A549 (cell line): Measurements from ENCODE around the gene DPYD. TPM values are rescaled to one million over a fixed set of nuclear protein-coding genes. Genes with fewer than 3 reads are reported as not detected.

Experiments used
- ATAC-seq, 2 experiments: fragments of 200-7000 bp in 1 of 2; fragments of >200 bp in 1 of 2; cut with Nextera tagmentation in 1 of 2; cut with Tn5 transposase in 1 of 2; 3 replicates each; pipeline versions ENCODE4 v1.8.0 to v1.9.1; 2018 to 2020; ENCODE audit warnings: mild to moderate bottlenecking in 1 of 2, moderate library complexity in 1 of 2
- CTCF ChIA-PET: fragments of 300-600 bp; sonication (Branson Sonifier 250); formaldehyde crosslinking; extraction: SDS; loops from one replicate; lab custom pipeline; 2021; ENCODE audit warnings: antibody characterized with exemption, inconsistent platforms; lab: Yijun Ruan, JAX
- POLR2A ChIA-PET: fragments of 350-600 bp; formaldehyde crosslinking; extraction: SDS; loops from one replicate; lab custom pipeline; 2021; ENCODE audit warnings: antibody characterized with exemption, inconsistent platforms; lab: Yijun Ruan, JAX
- DNase-seq, 2 experiments: peaks; one replicate each; pipeline versions ENCODE4 v3.0.0 to v3.0.0-alpha.2; 2011 to 2016; ENCODE audit warnings: low read depth in 1 of 2, low spot score in 1 of 2
- FAIRE-seq: peaks from 2 replicates; lab custom pipeline; 2011; peaks lifted over from hg19 to GRCh38; lab: Jason Lieb, UNC
- H3K27ac ChIP-seq, 2 experiments: fragments of >200 bp; sonication (Bioruptor Twin); formaldehyde crosslinking; 3 replicates each; pipeline ENCODE4 v1.5.1; 2016 to 2017
- H3K4me1 ChIP-seq: fragments of >200 bp; sonication (Bioruptor Twin); formaldehyde crosslinking; 3 replicates; pipeline ENCODE4 v1.6.1; 2016
- H3K4me2 ChIP-seq: fragments of >200 bp; sonication (Bioruptor Twin); formaldehyde crosslinking; 3 replicates; pipeline ENCODE4 v1.6.1; 2016
- H3K4me3 ChIP-seq: fragments of >200 bp; sonication (Bioruptor Twin); formaldehyde crosslinking; 3 replicates; pipeline ENCODE4 v1.5.1; 2016
- H3K9me3 ChIP-seq: fragments of >200 bp; sonication (Bioruptor Twin); formaldehyde crosslinking; 3 replicates; pipeline ENCODE4 v1.6.1; 2016
- CBX2 ChIP-seq: fragments of 200-600 bp; sonication (generic); IDR thresholded peaks from 2 replicates; pipeline ENCODE4 v1.6.1; 2016; ENCODE audit warnings: low read depth, mild to moderate bottlenecking, borderline replicate concordance
- CBX8 ChIP-seq: fragments of 200-600 bp; sonication (generic); IDR thresholded peaks from 2 replicates; pipeline ENCODE4 v1.6.1; 2016
- CHD2 ChIP-seq: fragments of 150-350 bp; IDR thresholded peaks from 2 replicates; pipeline ENCODE4 v1.6.1; 2014; ENCODE audit warnings: low read length; ENCODE audit not compliant: partially characterized antibody
- EHF ChIP-seq: fragments of 250-450 bp; sonication (Bioruptor Pico); IDR thresholded peaks from 2 replicates; pipeline ENCODE4 v1.5.0; 2020; ENCODE audit warnings: mild to moderate bottlenecking
- EHMT2 ChIP-seq: fragments of 200-600 bp; sonication (generic); IDR thresholded peaks from 2 replicates; pipeline ENCODE4 v1.6.1; 2016; ENCODE audit warnings: antibody characterized with exemption, low read depth, mild to moderate bottlenecking, moderate library complexity
- ESRRA ChIP-seq: fragments of 150-350 bp; IDR thresholded peaks from 2 replicates; pipeline ENCODE4 v1.6.1; 2014; ENCODE audit warnings: mild to moderate bottlenecking, low read length, borderline replicate concordance
- FOSL2 ChIP-seq, 2 experiments: fragments of 450-650 bp in 1 of 2; fragments of >200 bp in 1 of 2; sonication (Bioruptor Twin) in 1 of 2; formaldehyde crosslinking; IDR thresholded peaks; 2 replicates each; pipeline versions ENCODE4 v1.5.0 to v1.6.1; 2016 to 2020; ENCODE audit warnings: mild to moderate bottlenecking in 1 of 2, moderate library complexity in 1 of 2
- GATA3 ChIP-seq: IDR thresholded peaks from 2 replicates; pipeline ENCODE4 v1.6.1; 2012; ENCODE audit warnings: borderline replicate concordance
- HOXB13 ChIP-seq: fragments of 250-450 bp; sonication (Bioruptor Pico); IDR thresholded peaks from 2 replicates; pipeline ENCODE4 v1.5.0; 2020; ENCODE audit warnings: low read depth, mild to moderate bottlenecking, moderate library complexity
- KDM1A ChIP-seq: fragments of 200-600 bp; sonication (generic); IDR thresholded peaks from 2 replicates; pipeline ENCODE4 v1.6.1; 2016; ENCODE audit warnings: low read depth, mild to moderate bottlenecking
- MAZ ChIP-seq: fragments of 150-350 bp; IDR thresholded peaks from 2 replicates; pipeline ENCODE4 v1.6.1; 2014; ENCODE audit warnings: antibody characterized with exemption, low read depth, low read length, borderline replicate concordance
- NPAS2 ChIP-seq: fragments of 250-450 bp; sonication (Bioruptor Pico); IDR thresholded peaks from 2 replicates; pipeline ENCODE4 v1.8.0; 2022; ENCODE audit warnings: mild to moderate bottlenecking, moderate library complexity, borderline replicate concordance
- POLR2AphosphoS2 ChIP-seq: conservative IDR thresholded peaks from 2 replicates; pipeline ENCODE4 v1.6.1; 2012; ENCODE audit warnings: low read length, improper control_type of control experiment, inconsistent platforms
- RAD21 ChIP-seq, 2 experiments: fragments of >200 bp in 1 of 2; sonication (Bioruptor Twin) in 1 of 2; formaldehyde crosslinking in 1 of 2; IDR thresholded peaks in 1 of 2; conservative IDR thresholded peaks in 1 of 2; 2 replicates in 1 of 2; 3 replicates in 1 of 2; pipeline ENCODE4 v1.6.1; 2012 to 2018; ENCODE audit warnings: inconsistent platforms in 1 of 2
- RNF2 ChIP-seq: fragments of 200-600 bp; sonication (generic); IDR thresholded peaks from 2 replicates; pipeline ENCODE4 v1.6.1; 2016; ENCODE audit warnings: low read depth, mild to moderate bottlenecking, antibody characterized with exemption, moderate library complexity, borderline replicate concordance
- SREBF2 ChIP-seq: fragments of 450-650 bp; IDR thresholded peaks from 2 replicates; pipeline ENCODE4 v1.6.1; 2014; ENCODE audit warnings: mild to moderate bottlenecking, moderate library complexity
- TFCP2L1 ChIP-seq: fragments of 250-450 bp; sonication (Bioruptor Pico); IDR thresholded peaks from 2 replicates; pipeline ENCODE4 v1.5.0; 2021; ENCODE audit warnings: mild to moderate bottlenecking
- ZSCAN20 ChIP-seq: fragments of 250-450 bp; sonication (Bioruptor Pico); IDR thresholded peaks from 2 replicates; pipeline ENCODE4 v1.8.0; 2022; ENCODE audit warnings: mild to moderate bottlenecking, moderate library complexity
- WGBS: methylation state at CpG from one replicate; pipeline ENCODE4 v1.1.6; 2017; ENCODE audit errors: missing lambda C conversion rate; 5-methylcytosine and 5-hydroxymethylcytosine counted together
- polyA plus RNA-seq, 4 experiments: library from polyadenylated mRNA; depleted of rRNA in 3 of 4; stranded (reverse); fragments of >200 nt; fragmentation: RNase III in 1 of 4; extraction: RNeasy Plus Mini Kit Qiagen cat#74134 plus additional on column Dnase treatment in 1 of 4; gene quantifications; 2 replicates in 3 of 4; 3 replicates in 1 of 4; pipeline ENCODE4 v1.2.3, GENCODE V29; 2011 to 2017
- TF ChIP-seq, protein P1 (sequence below): IDR thresholded peaks from 2 replicates; pipeline ENCODE4 v1.6.1; 2012
- TF ChIP-seq, protein P2 (sequence below): fragments of 250-450 bp; sonication (Bioruptor Pico); IDR thresholded peaks from 2 replicates; pipeline ENCODE4 v1.5.0; 2021; ENCODE audit warnings: mild to moderate bottlenecking, moderate library complexity, borderline replicate concordance
- TF ChIP-seq, protein P3 (sequence below): IDR thresholded peaks from 2 replicates; pipeline ENCODE4 v1.6.1; 2012; ENCODE audit warnings: low read depth, borderline replicate concordance
- TF ChIP-seq, protein P4 (sequence below): fragments of 200-600 bp; sonication (generic); IDR thresholded peaks from 2 replicates; pipeline ENCODE4 v1.6.1; 2016; ENCODE audit warnings: antibody characterized with exemption, mild to moderate bottlenecking, moderate library complexity
- TF ChIP-seq, protein P5 (sequence below): fragments of 250-450 bp; sonication (Bioruptor Pico); IDR thresholded peaks from 2 replicates; pipeline ENCODE4 v1.5.0; 2020; ENCODE audit warnings: low read depth, mild to moderate bottlenecking, moderate library complexity
- TF ChIP-seq, protein P6 (sequence below): fragments of >200 bp; sonication (Bioruptor Twin); formaldehyde crosslinking; IDR thresholded peaks from 2 replicates; pipeline ENCODE4 v1.6.1; 2016

The DPYD gene
- polyA plus RNA-seq, 2 of the 4 experiments (the other 2 are of a cell fraction): 5.9 to 7.5 TPM

DNA sequence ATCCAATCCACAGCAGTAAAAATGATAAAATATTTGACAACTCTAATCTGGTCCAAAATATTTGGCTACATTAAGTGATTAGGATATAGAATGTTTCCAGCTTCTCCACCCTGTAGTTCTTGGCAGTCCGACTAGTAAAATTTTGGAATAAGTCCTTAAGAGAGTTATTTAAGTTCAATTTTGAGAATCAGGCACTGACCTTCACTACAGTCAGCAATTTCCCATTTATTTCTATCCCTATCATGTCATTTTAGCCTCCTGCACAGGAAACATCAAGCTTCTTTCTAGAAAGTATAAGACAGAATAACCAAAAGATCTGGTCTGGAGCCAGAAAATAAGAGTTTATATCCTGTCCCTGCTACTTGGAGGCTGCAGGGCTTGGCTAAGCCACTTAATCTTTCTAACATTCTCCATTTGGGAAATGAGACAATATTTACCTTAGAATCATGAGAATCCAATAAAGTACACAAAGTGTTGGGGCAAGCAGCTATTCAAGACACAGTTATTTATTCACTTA is 162.2 kb downstream of the DPYD start (continued):
- TF ChIP-seq RNF2 (no peak), GATA3 (no peak)
- TF ChIP-seq, protein P1, sequence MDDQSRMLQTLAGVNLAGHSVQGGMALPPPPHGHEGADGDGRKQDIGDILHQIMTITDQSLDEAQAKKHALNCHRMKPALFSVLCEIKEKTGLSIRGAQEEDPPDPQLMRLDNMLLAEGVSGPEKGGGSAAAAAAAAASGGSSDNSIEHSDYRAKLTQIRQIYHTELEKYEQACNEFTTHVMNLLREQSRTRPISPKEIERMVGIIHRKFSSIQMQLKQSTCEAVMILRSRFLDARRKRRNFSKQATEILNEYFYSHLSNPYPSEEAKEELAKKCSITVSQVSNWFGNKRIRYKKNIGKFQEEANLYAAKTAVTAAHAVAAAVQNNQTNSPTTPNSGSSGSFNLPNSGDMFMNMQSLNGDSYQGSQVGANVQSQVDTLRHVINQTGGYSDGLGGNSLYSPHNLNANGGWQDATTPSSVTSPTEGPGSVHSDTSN: no peak

DNA sequence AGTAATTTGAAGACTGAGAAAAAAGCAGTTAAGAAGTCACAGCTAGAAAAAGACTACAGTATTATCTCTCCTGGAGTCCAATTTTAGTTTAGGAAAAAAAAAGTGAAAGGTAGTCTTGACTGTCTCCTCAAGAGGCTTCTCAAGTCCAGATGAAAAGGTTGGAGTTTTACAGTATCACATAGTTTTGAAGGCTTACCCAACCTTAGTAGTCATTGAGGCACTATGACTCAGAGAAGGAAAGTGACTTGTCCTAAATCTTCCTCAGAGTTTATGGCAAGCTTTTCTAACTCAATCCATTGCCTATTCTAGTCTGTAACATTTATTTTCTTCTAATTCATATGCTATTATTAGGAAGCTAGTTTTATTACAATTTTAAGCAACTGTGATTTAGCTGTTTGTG is 174.9 kb downstream of the DPYD start:
- ChIA-PET POLR2A (no interaction called here), CTCF (no interaction called here)
- H3K4me1 ChIP-seq: no peaks in the 10 kb centered on the region
- no peak overlapping the region for H3K27ac ChIP-seq
- H3K4me2 ChIP-seq: no peak overlapping the region
- FAIRE-seq (no peak), ATAC-seq (no peak), DNase-seq (no peak)
- H3K9me3 ChIP-seq: no peaks in the 10 kb centered on the region
- H3K4me3 ChIP-seq: no peak overlapping the region
- no peak for TF ChIP-seq MAZ
- no peak for TF ChIP-seq SREBF2
- no peak for TF ChIP-seq ZSCAN20 (CRISPR knock-in tag)
- TF ChIP-seq, all 56 proteins: peak for 0

DNA sequence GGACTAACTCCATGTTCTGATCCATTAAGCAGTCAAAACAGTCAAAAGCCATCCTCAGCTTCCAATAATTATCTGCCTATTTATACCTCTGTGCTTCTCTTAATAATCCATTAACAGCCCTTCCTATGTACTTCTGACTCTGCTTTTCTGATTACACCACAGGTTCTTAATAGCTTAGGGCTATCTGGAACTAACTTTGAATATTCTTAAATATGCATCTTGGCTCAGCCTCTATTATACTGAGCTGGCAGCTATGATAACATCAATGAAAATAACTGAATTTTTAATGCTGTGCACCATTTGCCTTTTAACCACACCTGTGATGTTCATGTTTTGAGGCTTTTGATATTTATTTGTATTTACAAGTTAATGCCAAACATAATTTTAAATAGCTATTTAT is 175.9 kb downstream of the DPYD start:
- ATAC-seq: no peak
- Histone ChIP-seq H3K4me3 (no peak overlapping the region), H3K27ac (no peak overlapping the region), H3K4me2 (no peak overlapping the region), H3K9me3 (no peaks in the 10 kb centered on the region), H3K4me1 (no peaks in the 10 kb centered on the region)
- DNase-seq: no peak
- no peak for FAIRE-seq
- ChIA-PET CTCF (interaction anchor here (0.7 kb wide), 1 partner anchor 10 kb away, joined by 3 read pairs; no protein-coding TSS in a partner anchor), POLR2A (no interaction called here)
- TF ChIP-seq SREBF2 (no peak), RAD21 (conservative IDR thresholded peaks at IDR 0.05 in 1 of 2, IDR thresholded peaks at IDR 0.05 in 1 of 2) (no peak), EHMT2 (no peak), TFCP2L1 (no peak), FOSL2 (IDR thresholded peaks at IDR 0.05) (no peak), FOSL2 (CRISPR knock-in tag; IDR thresholded peaks at IDR 0.05) (no peak), CHD2 (no peak), CBX2 (no peak)
- TF ChIP-seq, protein P2, sequence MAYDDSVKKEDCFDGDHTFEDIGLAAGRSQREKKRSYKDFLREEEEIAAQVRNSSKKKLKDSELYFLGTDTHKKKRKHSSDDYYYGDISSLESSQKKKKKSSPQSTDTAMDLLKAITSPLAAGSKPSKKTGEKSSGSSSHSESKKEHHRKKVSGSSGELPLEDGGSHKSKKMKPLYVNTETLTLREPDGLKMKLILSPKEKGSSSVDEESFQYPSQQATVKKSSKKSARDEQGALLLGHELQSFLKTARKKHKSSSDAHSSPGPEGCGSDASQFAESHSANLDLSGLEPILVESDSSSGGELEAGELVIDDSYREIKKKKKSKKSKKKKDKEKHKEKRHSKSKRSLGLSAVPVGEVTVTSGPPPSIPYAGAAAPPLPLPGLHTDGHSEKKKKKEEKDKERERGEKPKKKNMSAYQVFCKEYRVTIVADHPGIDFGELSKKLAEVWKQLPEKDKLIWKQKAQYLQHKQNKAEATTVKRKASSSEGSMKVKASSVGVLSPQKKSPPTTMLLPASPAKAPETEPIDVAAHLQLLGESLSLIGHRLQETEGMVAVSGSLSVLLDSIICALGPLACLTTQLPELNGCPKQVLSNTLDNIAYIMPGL (CRISPR knock-in tag): no peak
- TF ChIP-seq, protein P3, sequence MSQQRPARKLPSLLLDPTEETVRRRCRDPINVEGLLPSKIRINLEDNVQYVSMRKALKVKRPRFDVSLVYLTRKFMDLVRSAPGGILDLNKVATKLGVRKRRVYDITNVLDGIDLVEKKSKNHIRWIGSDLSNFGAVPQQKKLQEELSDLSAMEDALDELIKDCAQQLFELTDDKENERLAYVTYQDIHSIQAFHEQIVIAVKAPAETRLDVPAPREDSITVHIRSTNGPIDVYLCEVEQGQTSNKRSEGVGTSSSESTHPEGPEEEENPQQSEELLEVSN: no peak

DNA sequence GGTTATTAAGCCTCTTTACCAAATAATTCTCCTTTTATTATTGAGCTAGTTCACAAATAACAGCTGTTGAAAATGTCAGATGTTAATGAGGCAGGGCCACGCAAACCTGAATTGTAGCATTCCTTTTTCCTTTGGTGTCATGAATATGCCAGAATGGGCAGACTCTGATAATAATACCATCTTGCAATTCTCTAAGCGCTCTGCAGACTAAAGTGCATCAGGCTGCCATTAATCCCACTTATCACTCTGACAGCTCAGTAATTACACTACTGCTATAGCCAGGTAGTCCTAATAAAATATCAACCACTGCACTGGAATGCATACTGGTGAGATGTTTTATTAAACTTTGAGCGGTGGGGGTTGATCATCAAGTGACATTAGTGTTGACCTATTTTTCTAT is 177.7 kb downstream of the DPYD start:
- DNase-seq (no peak), ATAC-seq (no peak), FAIRE-seq (no peak)
- Histone ChIP-seq H3K4me2 (no peak overlapping the region), H3K9me3 (no peaks in the 10 kb centered on the region), H3K4me3 (no peak overlapping the region), H3K4me1 (no peaks in the 10 kb centered on the region), H3K27ac (no peak overlapping the region)
- CTCF ChIA-PET: interaction anchor here (0.7 kb wide), 1 partner anchor 1611 kb away, joined by 3 read pairs; no protein-coding TSS in a partner anchor
- 96% methylated on average over 3 of the region's 3 CpGs for WGBS
- POLR2A ChIA-PET: no interaction called here
- no peak for TF ChIP-seq EHF (CRISPR knock-in tag)
- TF ChIP-seq NPAS2 (CRISPR knock-in tag): no peak
- no peak for TF ChIP-seq ESRRA
- TF ChIP-seq, protein P4, sequence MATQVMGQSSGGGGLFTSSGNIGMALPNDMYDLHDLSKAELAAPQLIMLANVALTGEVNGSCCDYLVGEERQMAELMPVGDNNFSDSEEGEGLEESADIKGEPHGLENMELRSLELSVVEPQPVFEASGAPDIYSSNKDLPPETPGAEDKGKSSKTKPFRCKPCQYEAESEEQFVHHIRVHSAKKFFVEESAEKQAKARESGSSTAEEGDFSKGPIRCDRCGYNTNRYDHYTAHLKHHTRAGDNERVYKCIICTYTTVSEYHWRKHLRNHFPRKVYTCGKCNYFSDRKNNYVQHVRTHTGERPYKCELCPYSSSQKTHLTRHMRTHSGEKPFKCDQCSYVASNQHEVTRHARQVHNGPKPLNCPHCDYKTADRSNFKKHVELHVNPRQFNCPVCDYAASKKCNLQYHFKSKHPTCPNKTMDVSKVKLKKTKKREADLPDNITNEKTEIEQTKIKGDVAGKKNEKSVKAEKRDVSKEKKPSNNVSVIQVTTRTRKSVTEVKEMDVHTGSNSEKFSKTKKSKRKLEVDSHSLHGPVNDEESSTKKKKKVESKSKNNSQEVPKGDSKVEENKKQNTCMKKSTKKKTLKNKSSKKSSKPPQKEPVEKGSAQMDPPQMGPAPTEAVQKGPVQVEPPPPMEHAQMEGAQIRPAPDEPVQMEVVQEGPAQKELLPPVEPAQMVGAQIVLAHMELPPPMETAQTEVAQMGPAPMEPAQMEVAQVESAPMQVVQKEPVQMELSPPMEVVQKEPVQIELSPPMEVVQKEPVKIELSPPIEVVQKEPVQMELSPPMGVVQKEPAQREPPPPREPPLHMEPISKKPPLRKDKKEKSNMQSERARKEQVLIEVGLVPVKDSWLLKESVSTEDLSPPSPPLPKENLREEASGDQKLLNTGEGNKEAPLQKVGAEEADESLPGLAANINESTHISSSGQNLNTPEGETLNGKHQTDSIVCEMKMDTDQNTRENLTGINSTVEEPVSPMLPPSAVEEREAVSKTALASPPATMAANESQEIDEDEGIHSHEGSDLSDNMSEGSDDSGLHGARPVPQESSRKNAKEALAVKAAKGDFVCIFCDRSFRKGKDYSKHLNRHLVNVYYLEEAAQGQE: no peak
- no peak for TF ChIP-seq CBX8
- no peak for TF ChIP-seq KDM1A
- TF ChIP-seq, protein P5, sequence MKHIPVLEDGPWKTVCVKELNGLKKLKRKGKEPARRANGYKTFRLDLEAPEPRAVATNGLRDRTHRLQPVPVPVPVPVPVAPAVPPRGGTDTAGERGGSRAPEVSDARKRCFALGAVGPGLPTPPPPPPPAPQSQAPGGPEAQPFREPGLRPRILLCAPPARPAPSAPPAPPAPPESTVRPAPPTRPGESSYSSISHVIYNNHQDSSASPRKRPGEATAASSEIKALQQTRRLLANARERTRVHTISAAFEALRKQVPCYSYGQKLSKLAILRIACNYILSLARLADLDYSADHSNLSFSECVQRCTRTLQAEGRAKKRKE (CRISPR knock-in tag): no peak
- TF ChIP-seq, protein P6, sequence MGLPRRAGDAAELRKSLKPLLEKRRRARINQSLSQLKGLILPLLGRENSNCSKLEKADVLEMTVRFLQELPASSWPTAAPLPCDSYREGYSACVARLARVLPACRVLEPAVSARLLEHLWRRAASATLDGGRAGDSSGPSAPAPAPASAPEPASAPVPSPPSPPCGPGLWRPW: no peak
- no peak for TF ChIP-seq HOXB13 (CRISPR knock-in tag)
- TF ChIP-seq POLR2AphosphoS2: no peak
